Left renal cortex interstitium (tissue), 4 donors: ENCODE data around the gene TNFRSF6B. TPM values are rescaled to one million over a fixed set of nuclear protein-coding genes. Genes with fewer than 3 reads are reported as not detected.
"Not testable (repeated sequence)": the region's sequence is repeated elsewhere in the genome, so short reads cannot be mapped to it uniquely, and the experiment has no call there.

Experiments
- DNase-seq, 4 donors: peaks; one replicate each; pipeline ENCODE4 v3.0.0-alpha.2; 2013; ENCODE audit warnings: low read depth in 4 of 4, low spot score in 2 of 4, missing footprints in 1 of 4
- polyA plus RNA-seq, 4 donors: library from polyadenylated mRNA; unstranded; fragments of 120-200 nt; gene quantifications; one replicate each; pipeline ENCODE4 v1.2.1, GENCODE V29; 2013; ENCODE audit not compliant: insufficient read length in 4 of 4

The TNFRSF6B gene
- 1 to 10 TPM; 1.6 to 3.8 (median 2.9) TPM for polyA plus RNA-seq

GRCh38 chr20:63696628-63697356 is at the start of gene TNFRSF6B:
TNFRSF6B (plus strand) TSS chr20:63696652; CDS start chr20:63696768, 116 bp downstream.
- DNase-seq, result no peak

GRCh38 chr20:63648190-63648589 is 48.3 kb upstream of the TNFRSF6B start:
- no peak for DNase-seq

GRCh38 chr20:63648895-63649589 is 47.4 kb upstream of the TNFRSF6B start:
- DNase-seq, result no peak

GRCh38 chr20:63650486-63650885 is 46.0 kb upstream of the TNFRSF6B start:
- DNase-seq, result not testable (repeated sequence)

GRCh38 chr20:63651942-63652191 is 44.6 kb upstream of the TNFRSF6B start:
- DNase-seq, result no peak

GRCh38 chr20:63652192-63652980 is 44.1 kb upstream of the TNFRSF6B start:
- DNase-seq, result no peak

GRCh38 chr20:63653041-63653973 is 43.1 kb upstream of the TNFRSF6B start, which contains the start of gene STMN3:
STMN3 (minus strand) TSS chr20:63653424; CDS start chr20:63653345, 79 bp downstream.
- DNase-seq, result peak; percentile 66 to 87 (median 80)

GRCh38 chr20:63653974-63654668 is 42.3 kb upstream of the TNFRSF6B start:
- no peak for DNase-seq

GRCh38 chr20:63655249-63655648 is 41.2 kb upstream of the TNFRSF6B start:
- DNase-seq, result no peak

- DNase-seq, result no peak
Observed at GRCh38 chr20:63656451-63656850, 40.0 kb upstream of the TNFRSF6B start.

GRCh38 chr20:63657260-63657936 is 39.1 kb upstream of the TNFRSF6B start:
- DNase-seq, result no peak

- DNase-seq, result peak; percentile 85 to 89 (median 88)
Observed at GRCh38 chr20:63657937-63658748, 38.3 kb upstream of the TNFRSF6B start, which contains the start of gene RTEL1. RTEL1 (plus strand) TSS chr20:63658312; CDS start chr20:63659403, 1,091 bp downstream.

- no peak for DNase-seq
Observed at GRCh38 chr20:63658749-63659187, 37.7 kb upstream of the TNFRSF6B start.

GRCh38 chr20:63659370-63659769 is 37.1 kb upstream of the TNFRSF6B start:
- no peak for DNase-seq

GRCh38 chr20:63660174-63660573 is 36.3 kb upstream of the TNFRSF6B start:
- not testable (repeated sequence) for DNase-seq

- no peak for DNase-seq
Observed at GRCh38 chr20:63660622-63661021, 35.8 kb upstream of the TNFRSF6B start.

GRCh38 chr20:63661108-63661507 is 35.3 kb upstream of the TNFRSF6B start:
- DNase-seq, result no peak
